Adrenal gland (tissue), 12 donors: ENCODE measurements around the gene DSG2. TPM values are rescaled to one million over a fixed set of nuclear protein-coding genes. Genes with fewer than 3 reads are reported as not detected.

Experiments used
- DNase-seq, 7 donors: peaks; one replicate each; pipeline ENCODE4 v3.0.0-alpha.2; 2019 to 2020
- H3K27ac ChIP-seq, 5 donors: fragments of 200-600 bp; sonication (generic) in 4 of 5; 1 replicate in 3 of 5; 2 replicates in 2 of 5; pipeline versions ENCODE4 v1.5.1 to v1.8.0; 2016 to 2020; ENCODE audit warnings: mild to moderate bottlenecking in 1 of 5
- H3K27me3 ChIP-seq: fragments of 200-600 bp; 2 replicates; pipeline ENCODE4 v1.8.0; 2021
- H3K36me3 ChIP-seq, 2 donors: fragments of 200-600 bp; replicated peaks in 1 of 2; 1 replicate in 1 of 2; 2 replicates in 1 of 2; pipeline versions ENCODE4 v1.5.1 to v1.8.0; 2018 to 2022
- H3K4me1 ChIP-seq, 2 donors: fragments of 200-600 bp; replicated peaks in 1 of 2; 1 replicate in 1 of 2; 2 replicates in 1 of 2; pipeline versions ENCODE4 v1.5.1 to v1.8.0; 2018 to 2021
- H3K4me3 ChIP-seq, 4 donors: fragments of 200-600 bp; sonication (generic) in 3 of 4; one replicate each; pipeline ENCODE4 v1.5.1; 2016 to 2018
- H3K9me3 ChIP-seq, 3 donors: fragments of 200-600 bp; sonication (generic) in 1 of 3; replicated peaks in 1 of 3; 1 replicate in 2 of 3; 2 replicates in 1 of 3; pipeline versions ENCODE4 v1.5.1 to v1.8.0; 2016 to 2021
- CTCF ChIP-seq, 6 experiments: fragments of 450-650 bp in 4 of 6; fragments of 200-600 bp in 2 of 6; sonication (generic) in 1 of 6; IDR thresholded peaks; 1 replicate in 5 of 6; 2 replicates in 1 of 6; pipeline versions ENCODE4 v1.5.1 to v1.8.0; 2016 to 2021; ENCODE audit warnings: antibody characterized with exemption in 6 of 6, mild to moderate bottlenecking in 2 of 6, moderate library complexity in 1 of 6
- POLR2A ChIP-seq, 2 donors: fragments of 450-650 bp; IDR thresholded peaks; one replicate each; pipeline ENCODE4 v1.6.1; 2017; ENCODE audit warnings: antibody characterized with exemption in 2 of 2, mild to moderate bottlenecking in 2 of 2, moderate library complexity in 1 of 2
- WGBS, 4 donors: extraction: QIAGEN DNeasy Blood & Tissue Kit in 2 of 4; methylation state at CpG; one replicate each; pipeline versions ENCODE4 v1.1.5 to v1.1.7; 2013 to 2017; 5-methylcytosine and 5-hydroxymethylcytosine counted together
- intact Hi-C, 2 donors: fragments of 100-400 bp; cut with DNase I; formaldehyde crosslinking; loops; one replicate each; pipeline versions ENCODE4 v1.14.1 to v1.15.0; 2022 to 2023
- polyA plus RNA-seq, 3 donors: library from polyadenylated mRNA; stranded (reverse); fragments of 200-250 nt in 2 of 3; fragments of 350-450 nt in 1 of 3; fragmentation: Illumina TruSeq in 1 of 3; extraction: RNeasy Lipid Tissue Mini Kit (QIAGEN cat#74804) in 1 of 3; gene quantifications; one replicate each; pipeline ENCODE4 v1.2.3, GENCODE V29; 2013 to 2014
- total RNA-seq, 9 donors: library from RNA; depleted of rRNA in 4 of 9; stranded (reverse); fragments of >200 nt in 4 of 9; fragments of 120-200 nt in 1 of 9; fragmentation: NEBNext Ultra II Directional in 1 of 9; extraction: Animal tissue kit (Norgen Biotek cat#: 25700) in 1 of 9; gene quantifications; one replicate each; pipeline versions ENCODE4 v1.1.0 to v1.2.4, GENCODE V29; 2013 to 2023
- donor health status: healthy with polysubstance abuse.
- donor health status: Bipolar disorder and iron deficiency.
- donor health status: DM: yes; HTN: yes; CAD: no.
- donor health status: DM: no; HTN: no; CAD: no.
- donor health status: DM: no; HTN: no; CAD: no.
- donor health status: DM: yes; HTN: yes; CAD: no.

DSG2 gene
- total and polyA plus RNA-seq, 12 donors, result 0.32 to 6.8 (median 2.1) TPM

GRCh38 chr18:31562726-31563125 is 64.7 kb downstream of the DSG2 start:
- intact Hi-C loops, result no loop called here
- peak overlapping the region in 2 of 5 donors; percentile 62 to 72 for H3K27ac ChIP-seq
- WGBS, 4 donors, result 26 to 39% (median 32%) methylated on average over 4 of the region's 4 CpGs
- TF ChIP-seq CTCF (IDR thresholded peaks at IDR 0.05), result no peak
- TF ChIP-seq POLR2A (IDR thresholded peaks at IDR 0.05), result no peak
- H3K36me3 ChIP-seq, result no peaks in the 10 kb centered on the region
- peak in 6 of 7 donors; percentile 49 to 66 (median 62) for DNase-seq
- H3K9me3 ChIP-seq, result no peaks in the 10 kb centered on the region
- no peak overlapping the region for H3K4me3 ChIP-seq
- H3K27me3 ChIP-seq, result no peaks in the 10 kb centered on the region
- peaks cover 0 to 8% of the 10 kb centered on the region in 2 donors for H3K4me1 ChIP-seq

DNA sequence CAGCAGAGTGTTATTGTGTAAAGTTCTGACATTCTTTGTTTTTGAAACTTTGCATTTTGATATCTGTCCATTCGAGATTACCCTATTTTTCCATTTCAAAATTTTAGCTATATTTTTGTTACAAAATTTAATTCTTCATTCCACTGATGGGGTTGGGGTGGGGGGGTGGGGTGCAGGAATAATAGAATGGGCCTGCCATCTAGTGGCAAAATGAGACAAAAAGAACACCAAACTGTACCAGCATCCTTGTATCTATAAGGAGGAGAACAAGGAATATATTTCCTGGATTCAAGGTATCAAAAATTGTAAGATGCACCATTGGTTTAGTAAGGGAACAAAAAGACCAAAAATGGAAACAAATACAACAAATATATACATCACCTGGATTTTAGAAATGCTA is 65.8 kb downstream of the DSG2 start:
- no peak overlapping the region for H3K4me3 ChIP-seq
- H3K27ac ChIP-seq, result peak overlapping the region in 1 of 5 donors; percentile 62
- H3K27me3 ChIP-seq, result no peaks in the 10 kb centered on the region
- peaks cover 0 to 8% of the 10 kb centered on the region in 2 donors for H3K4me1 ChIP-seq
- 0 to 25% (median 6%) methylated on average over 1 of the region's 1 CpG for WGBS, 4 donors
- DNase-seq, result no peak
- H3K36me3 ChIP-seq, result no peaks in the 10 kb centered on the region
- intact Hi-C loops, result no loop called here
- no peaks in the 10 kb centered on the region for H3K9me3 ChIP-seq
- TF ChIP-seq CTCF (IDR thresholded peaks at IDR 0.05) (peak in 2 of 6 experiments; percentile 9 to 34), POLR2A (IDR thresholded peaks at IDR 0.05) (no peak)

DNA sequence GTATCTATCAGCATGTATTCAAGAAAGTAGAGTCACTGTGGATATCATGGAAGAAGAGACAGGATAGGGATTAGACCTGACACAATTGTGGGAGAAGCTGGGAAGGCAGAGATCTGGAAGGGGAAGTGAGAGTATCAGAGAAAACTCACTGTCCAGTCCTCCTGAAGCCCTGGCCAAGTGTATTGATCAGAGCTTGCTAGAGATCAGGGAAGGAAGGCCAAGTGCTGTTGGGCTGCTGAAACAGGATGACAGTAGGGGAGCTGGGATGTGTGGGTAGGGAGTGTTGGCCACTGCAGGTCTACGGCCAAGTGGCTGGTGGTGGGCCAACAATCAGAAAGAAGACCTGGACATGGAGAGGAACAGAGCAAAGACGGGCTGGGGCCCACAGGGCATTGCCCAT is 67.4 kb downstream of the DSG2 start:
- Histone ChIP-seq H3K27me3 (no peaks in the 10 kb centered on the region), H3K9me3 (no peaks in the 10 kb centered on the region), H3K36me3 (no peaks in the 10 kb centered on the region), H3K27ac (no peak overlapping the region), H3K4me3 (no peak overlapping the region), H3K4me1 (peaks cover 0 to 8% of the 10 kb centered on the region in 2 donors)
- intact Hi-C loops, result no loop called here
- DNase-seq, result no peak
- TF ChIP-seq POLR2A (IDR thresholded peaks at IDR 0.05) (no peak), CTCF (IDR thresholded peaks at IDR 0.05) (no peak)
- WGBS, 4 donors, result 87 to 95% (median 92%) methylated on average over 2 of the region's 2 CpGs

- peaks cover 0 to 8% of the 10 kb centered on the region in 2 donors for H3K4me1 ChIP-seq
- no peaks in the 10 kb centered on the region for H3K36me3 ChIP-seq
- no peak overlapping the region for H3K4me3 ChIP-seq
- no peaks in the 10 kb centered on the region for H3K27me3 ChIP-seq
- no peak for DNase-seq
- TF ChIP-seq CTCF (IDR thresholded peaks at IDR 0.05) (no peak), POLR2A (IDR thresholded peaks at IDR 0.05) (no peak)
- no peaks in the 10 kb centered on the region for H3K9me3 ChIP-seq
- no peak overlapping the region for H3K27ac ChIP-seq
- WGBS, 4 donors, result 85 to 91% (median 88%) methylated on average over 10 of the region's 10 CpGs
- intact Hi-C loops, result no loop called here
These were observed 68.0 kb downstream of the DSG2 start for GRCh38 chr18:31565782-31566512.
